K562 (cell line): ENCODE measurements around the gene CLDN7. TPM values are rescaled to one million over a fixed set of nuclear protein-coding genes. Genes with fewer than 3 reads are reported as not detected.
A peak's percentile ranks its signal among the peaks of the same experiment; 100 is the strongest.

ENCODE experiments used
- C11orf30 ChIP-seq: fragments of 450-650 bp; IDR thresholded peaks from 2 replicates; pipeline ENCODE4 v1.6.1; 2016; ENCODE audit warnings: low read depth, mild to moderate bottlenecking
- E2F3 ChIP-seq: fragments of 250-450 bp; sonication (Bioruptor Pico); IDR thresholded peaks from 2 replicates; pipeline ENCODE4 v1.4.0; 2020; ENCODE audit warnings: mild to moderate bottlenecking
- FOXP1 ChIP-seq: sonication (generic); formaldehyde crosslinking; IDR thresholded peaks from 2 replicates; pipeline ENCODE4 v1.8.0; 2022; ENCODE audit warnings: mild to moderate bottlenecking, missing genetic modification reagents
- JUN ChIP-seq, 2 experiments: sonication (generic) in 1 of 2; formaldehyde crosslinking in 1 of 2; IDR thresholded peaks; 2 replicates each; pipeline versions ENCODE4 v1.6.1 to v1.8.0; 2012 to 2022; ENCODE audit warnings: borderline replicate concordance in 2 of 2, mild to moderate bottlenecking in 2 of 2, improper control_type of control experiment in 1 of 2, low read depth in 1 of 2, low read length in 1 of 2, missing genetic modification reagents in 1 of 2
- L3MBTL2 ChIP-seq: fragments of 450-650 bp; IDR thresholded peaks from 2 replicates; pipeline ENCODE4 v1.6.1; 2016; ENCODE audit warnings: mild to moderate bottlenecking, moderate library complexity
- NFIC ChIP-seq: fragments of 450-650 bp; IDR thresholded peaks from 2 replicates; pipeline ENCODE4 v1.6.1; 2017; ENCODE audit warnings: mild to moderate bottlenecking, inconsistent platforms
- OTX1 ChIP-seq: fragments of 450-650 bp; formaldehyde crosslinking; IDR thresholded peaks from 2 replicates; pipeline ENCODE4 v1.4.0; 2022; ENCODE audit warnings: mild to moderate bottlenecking
- PHF8 ChIP-seq: fragments of 200-600 bp; sonication (generic); IDR thresholded peaks from 2 replicates; pipeline ENCODE4 v1.6.1; 2012; ENCODE audit warnings: mixed run types, mild to moderate bottlenecking, inconsistent platforms, low read length, moderate library complexity, borderline replicate concordance
- POLR2G ChIP-seq: fragments of 200-400 bp; formaldehyde crosslinking; IDR thresholded peaks from 2 replicates; pipeline ENCODE4 v1.6.1; 2017; ENCODE audit warnings: low read depth, mild to moderate bottlenecking, antibody characterized with exemption, low read length, moderate library complexity
- RAD21 ChIP-seq, 2 experiments: fragments of 250-450 bp in 1 of 2; fragments of 450-650 bp in 1 of 2; sonication (Bioruptor Pico) in 1 of 2; formaldehyde crosslinking in 1 of 2; IDR thresholded peaks in 1 of 2; conservative IDR thresholded peaks in 1 of 2; 2 replicates each; pipeline versions ENCODE4 v1.4.0 to v1.8.0; 2020 to 2022; ENCODE audit warnings: mild to moderate bottlenecking in 2 of 2, moderate library complexity in 1 of 2
- polyA plus RNA-seq, 8 experiments: library from polyadenylated mRNA; depleted of rRNA in 4 of 8; stranded (reverse) in 5 of 8; unstranded in 3 of 8; fragments of >200 nt; fragmentation: Nextera tagmentation in 2 of 8; fragmentation: Illumina TruSeq in 1 of 8; extraction: Ambion mirVana in 2 of 8; extraction: Trizol in 1 of 8; gene quantifications; 2 replicates each; pipeline versions ENCODE4 v1.2.1 to v1.2.3, GENCODE V29; 2011 to 2014; ENCODE audit warnings: inconsistent platforms in 1 of 8, missing spikeins in 1 of 8
- total RNA-seq, 7 experiments: library from RNA; depleted of rRNA in 6 of 7; stranded (reverse); fragments of >200 nt in 6 of 7; fragmentation: Illumina TruSeq in 2 of 7; extraction: Trizol in 2 of 7; gene quantifications; 2 replicates each; pipeline versions ENCODE4 v1.2.1 to v1.2.3, GENCODE V29; 2011 to 2021; ENCODE audit warnings: low replicate concordance in 1 of 7
- TF ChIP-seq, protein P1 (sequence below): fragments of 250-450 bp; sonication (Bioruptor Pico); IDR thresholded peaks from 2 replicates; pipeline ENCODE4 v1.4.0; 2020
- TF ChIP-seq, protein P2 (sequence below), 3 experiments: IDR thresholded peaks in 2 of 3; conservative IDR thresholded peaks in 1 of 3; 2 replicates each; pipeline ENCODE4 v1.5.1; 2011 to 2012; ENCODE audit warnings: low read length in 3 of 3, mild to moderate bottlenecking in 3 of 3, control low read depth in 2 of 3, improper control_type of control experiment in 1 of 3, inconsistent platforms in 1 of 3, low read depth in 1 of 3, mixed read lengths in 1 of 3, moderate library complexity in 1 of 3; ENCODE audit not compliant: insufficient read depth in 2 of 3
- TF ChIP-seq, protein P3 (sequence below): IDR thresholded peaks from 3 replicates; pipeline ENCODE4 v1.6.1; 2011; ENCODE audit warnings: borderline replicate concordance, mild to moderate bottlenecking, moderate library complexity; ENCODE audit not compliant: insufficient read length; ENCODE audit errors: extremely low read depth

The CLDN7 gene
- total and polyA plus RNA-seq, 9 of the 15 experiments (the other 6 are each of a cell fraction or from before 2014, with no cell fraction given) = 2.2 to 14.5 (median 7.6) TPM

DNA sequence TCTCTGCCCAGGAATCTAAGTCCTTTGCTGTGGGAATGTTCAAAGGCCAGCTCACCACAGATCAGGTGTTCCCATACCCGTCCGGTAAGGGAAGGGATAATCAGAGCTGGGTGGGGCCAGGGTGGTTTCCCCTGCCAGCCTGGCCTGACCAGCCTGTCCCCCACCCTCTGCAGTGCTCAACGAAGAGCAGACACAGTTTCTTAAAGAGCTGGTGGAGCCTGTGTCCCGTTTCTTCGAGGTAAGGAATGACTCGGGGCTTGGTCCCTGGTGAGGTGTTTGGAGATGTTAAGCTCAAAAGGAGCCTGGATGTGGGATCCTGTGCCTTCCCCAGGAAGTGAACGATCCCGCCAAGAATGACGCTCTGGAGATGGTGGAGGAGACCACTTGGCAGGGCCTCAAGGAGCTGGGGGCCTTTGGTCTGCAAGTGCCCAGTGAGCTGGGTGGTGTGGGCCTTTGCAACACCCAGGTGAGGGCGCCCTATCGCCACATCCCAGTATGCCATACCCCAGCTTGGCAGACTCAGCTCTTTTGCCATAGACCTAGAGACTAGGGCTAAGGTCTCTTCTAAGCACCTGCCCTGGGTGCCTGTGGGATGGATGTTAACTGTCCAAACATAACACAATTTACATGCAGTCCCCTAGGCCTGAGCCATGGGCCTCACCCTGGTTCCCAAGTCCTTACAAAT is 41.5 kb downstream of the CLDN7 start (continued):
- TF ChIP-seq, protein P1, sequence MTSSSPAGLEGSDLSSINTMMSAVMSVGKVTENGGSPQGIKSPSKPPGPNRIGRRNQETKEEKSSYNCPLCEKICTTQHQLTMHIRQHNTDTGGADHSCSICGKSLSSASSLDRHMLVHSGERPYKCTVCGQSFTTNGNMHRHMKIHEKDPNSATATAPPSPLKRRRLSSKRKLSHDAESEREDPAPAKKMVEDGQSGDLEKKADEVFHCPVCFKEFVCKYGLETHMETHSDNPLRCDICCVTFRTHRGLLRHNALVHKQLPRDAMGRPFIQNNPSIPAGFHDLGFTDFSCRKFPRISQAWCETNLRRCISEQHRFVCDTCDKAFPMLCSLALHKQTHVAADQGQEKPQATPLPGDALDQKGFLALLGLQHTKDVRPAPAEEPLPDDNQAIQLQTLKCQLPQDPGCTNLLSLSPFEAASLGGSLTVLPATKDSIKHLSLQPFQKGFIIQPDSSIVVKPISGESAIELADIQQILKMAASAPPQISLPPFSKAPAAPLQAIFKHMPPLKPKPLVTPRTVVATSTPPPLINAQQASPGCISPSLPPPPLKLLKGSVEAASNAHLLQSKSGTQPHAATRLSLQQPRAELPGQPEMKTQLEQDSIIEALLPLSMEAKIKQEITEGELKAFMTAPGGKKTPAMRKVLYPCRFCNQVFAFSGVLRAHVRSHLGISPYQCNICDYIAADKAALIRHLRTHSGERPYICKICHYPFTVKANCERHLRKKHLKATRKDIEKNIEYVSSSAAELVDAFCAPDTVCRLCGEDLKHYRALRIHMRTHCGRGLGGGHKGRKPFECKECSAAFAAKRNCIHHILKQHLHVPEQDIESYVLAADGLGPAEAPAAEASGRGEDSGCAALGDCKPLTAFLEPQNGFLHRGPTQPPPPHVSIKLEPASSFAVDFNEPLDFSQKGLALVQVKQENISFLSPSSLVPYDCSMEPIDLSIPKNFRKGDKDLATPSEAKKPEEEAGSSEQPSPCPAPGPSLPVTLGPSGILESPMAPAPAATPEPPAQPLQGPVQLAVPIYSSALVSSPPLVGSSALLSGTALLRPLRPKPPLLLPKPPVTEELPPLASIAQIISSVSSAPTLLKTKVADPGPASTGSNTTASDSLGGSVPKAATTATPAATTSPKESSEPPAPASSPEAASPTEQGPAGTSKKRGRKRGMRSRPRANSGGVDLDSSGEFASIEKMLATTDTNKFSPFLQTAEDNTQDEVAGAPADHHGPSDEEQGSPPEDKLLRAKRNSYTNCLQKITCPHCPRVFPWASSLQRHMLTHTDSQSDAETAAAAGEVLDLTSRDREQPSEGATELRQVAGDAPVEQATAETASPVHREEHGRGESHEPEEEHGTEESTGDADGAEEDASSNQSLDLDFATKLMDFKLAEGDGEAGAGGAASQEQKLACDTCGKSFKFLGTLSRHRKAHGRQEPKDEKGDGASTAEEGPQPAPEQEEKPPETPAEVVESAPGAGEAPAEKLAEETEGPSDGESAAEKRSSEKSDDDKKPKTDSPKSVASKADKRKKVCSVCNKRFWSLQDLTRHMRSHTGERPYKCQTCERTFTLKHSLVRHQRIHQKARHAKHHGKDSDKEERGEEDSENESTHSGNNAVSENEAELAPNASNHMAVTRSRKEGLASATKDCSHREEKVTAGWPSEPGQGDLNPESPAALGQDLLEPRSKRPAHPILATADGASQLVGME (CRISPR knock-in tag) = no peak
- peak; percentile 34; the same call in 1 of the 2 replicates for TF ChIP-seq POLR2G
- TF ChIP-seq FOXP1 (CRISPR knock-in tag) = no peak
- TF ChIP-seq PHF8 = no peak
- TF ChIP-seq L3MBTL2 = no peak
- peak; percentile 17; the same call in 1 of the 2 replicates for TF ChIP-seq C11orf30
- TF ChIP-seq RAD21 (CRISPR knock-in tag; conservative IDR thresholded peaks at IDR 0.05 in 1 of 2, IDR thresholded peaks at IDR 0.05 in 1 of 2) = peak; percentile 7 to 44; a peak in 2 of 4 replicates
- no peak for TF ChIP-seq OTX1 (CRISPR knock-in tag)
- TF ChIP-seq, protein P2, sequence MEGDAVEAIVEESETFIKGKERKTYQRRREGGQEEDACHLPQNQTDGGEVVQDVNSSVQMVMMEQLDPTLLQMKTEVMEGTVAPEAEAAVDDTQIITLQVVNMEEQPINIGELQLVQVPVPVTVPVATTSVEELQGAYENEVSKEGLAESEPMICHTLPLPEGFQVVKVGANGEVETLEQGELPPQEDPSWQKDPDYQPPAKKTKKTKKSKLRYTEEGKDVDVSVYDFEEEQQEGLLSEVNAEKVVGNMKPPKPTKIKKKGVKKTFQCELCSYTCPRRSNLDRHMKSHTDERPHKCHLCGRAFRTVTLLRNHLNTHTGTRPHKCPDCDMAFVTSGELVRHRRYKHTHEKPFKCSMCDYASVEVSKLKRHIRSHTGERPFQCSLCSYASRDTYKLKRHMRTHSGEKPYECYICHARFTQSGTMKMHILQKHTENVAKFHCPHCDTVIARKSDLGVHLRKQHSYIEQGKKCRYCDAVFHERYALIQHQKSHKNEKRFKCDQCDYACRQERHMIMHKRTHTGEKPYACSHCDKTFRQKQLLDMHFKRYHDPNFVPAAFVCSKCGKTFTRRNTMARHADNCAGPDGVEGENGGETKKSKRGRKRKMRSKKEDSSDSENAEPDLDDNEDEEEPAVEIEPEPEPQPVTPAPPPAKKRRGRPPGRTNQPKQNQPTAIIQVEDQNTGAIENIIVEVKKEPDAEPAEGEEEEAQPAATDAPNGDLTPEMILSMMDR (IDR thresholded peaks at IDR 0.05 in 2 of 3, conservative IDR thresholded peaks at IDR 0.05 in 1 of 3; ENCODE audit: insufficient read depth in 2 of 3, low read depth in 1 of 3, low read length in 3 of 3) = peak; percentile 25 to 41 (median 29); a peak in 3 of 6 replicates
- no peak for TF ChIP-seq E2F3 (CRISPR knock-in tag)
- TF ChIP-seq, protein P3, sequence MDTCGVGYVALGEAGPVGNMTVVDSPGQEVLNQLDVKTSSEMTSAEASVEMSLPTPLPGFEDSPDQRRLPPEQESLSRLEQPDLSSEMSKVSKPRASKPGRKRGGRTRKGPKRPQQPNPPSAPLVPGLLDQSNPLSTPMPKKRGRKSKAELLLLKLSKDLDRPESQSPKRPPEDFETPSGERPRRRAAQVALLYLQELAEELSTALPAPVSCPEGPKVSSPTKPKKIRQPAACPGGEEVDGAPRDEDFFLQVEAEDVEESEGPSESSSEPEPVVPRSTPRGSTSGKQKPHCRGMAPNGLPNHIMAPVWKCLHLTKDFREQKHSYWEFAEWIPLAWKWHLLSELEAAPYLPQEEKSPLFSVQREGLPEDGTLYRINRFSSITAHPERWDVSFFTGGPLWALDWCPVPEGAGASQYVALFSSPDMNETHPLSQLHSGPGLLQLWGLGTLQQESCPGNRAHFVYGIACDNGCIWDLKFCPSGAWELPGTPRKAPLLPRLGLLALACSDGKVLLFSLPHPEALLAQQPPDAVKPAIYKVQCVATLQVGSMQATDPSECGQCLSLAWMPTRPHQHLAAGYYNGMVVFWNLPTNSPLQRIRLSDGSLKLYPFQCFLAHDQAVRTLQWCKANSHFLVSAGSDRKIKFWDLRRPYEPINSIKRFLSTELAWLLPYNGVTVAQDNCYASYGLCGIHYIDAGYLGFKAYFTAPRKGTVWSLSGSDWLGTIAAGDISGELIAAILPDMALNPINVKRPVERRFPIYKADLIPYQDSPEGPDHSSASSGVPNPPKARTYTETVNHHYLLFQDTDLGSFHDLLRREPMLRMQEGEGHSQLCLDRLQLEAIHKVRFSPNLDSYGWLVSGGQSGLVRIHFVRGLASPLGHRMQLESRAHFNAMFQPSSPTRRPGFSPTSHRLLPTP = no peak
- no peak for TF ChIP-seq NFIC
- TF ChIP-seq JUN (IDR thresholded peaks at IDR 0.05; ENCODE audit: borderline replicate concordance, low read depth, low read length) = no peak
- no peak for TF ChIP-seq JUN (CRISPR knock-in tag; IDR thresholded peaks at IDR 0.05; ENCODE audit: borderline replicate concordance)
